Ectodermal cell (in vitro differentiated cells): ENCODE data around the gene SCLY.

Experiments used
- H3K27ac ChIP-seq: 2 replicates; pipeline ENCODE4 v1.7.0; 2013; ENCODE audit warnings: mild to moderate bottlenecking, low read depth, low read length; ENCODE audit not compliant: insufficient read depth, poor library complexity, severe bottlenecking
- H3K27me3 ChIP-seq: 2 replicates; pipeline ENCODE4 v1.7.0; 2013; ENCODE audit warnings: mild to moderate bottlenecking, low read length; ENCODE audit not compliant: insufficient read depth, control insufficient read depth, poor library complexity, severe bottlenecking
- H3K36me3 ChIP-seq: one replicate; pipeline ENCODE4 v1.7.0; 2013; ENCODE audit warnings: low read length; ENCODE audit not compliant: control insufficient read depth, insufficient read depth
- H3K4me1 ChIP-seq: one replicate; pipeline ENCODE4 v1.7.0; 2013; ENCODE audit warnings: low read length; ENCODE audit not compliant: control insufficient read depth, insufficient read depth
- H3K4me3 ChIP-seq: 2 replicates; pipeline ENCODE4 v1.7.0; 2013; ENCODE audit warnings: low read depth, low read length, control low read depth; ENCODE audit not compliant: insufficient read depth
- H3K9me3 ChIP-seq: 2 replicates; pipeline ENCODE4 v1.7.0; 2013; ENCODE audit warnings: mild to moderate bottlenecking, low read length, moderate library complexity; ENCODE audit not compliant: control insufficient read depth
- WGBS, 2 experiments: methylation state at CpG; one replicate each; pipeline ENCODE4 v1.1.7; 2013; ENCODE audit warnings: missing lambda C conversion rate in 2 of 2; 5-methylcytosine and 5-hydroxymethylcytosine counted together

The SCLY gene

GRCh38 chr2:238140040-238140439 lies 79.2 kb downstream of the SCLY start:
- no peak overlapping the region for H3K27ac ChIP-seq
- 94 to 95% methylated on average over 7 of the region's 7 CpGs for WGBS, 2 experiments

GRCh38 chr2:238140721-238141540 lies 80.1 kb downstream of the SCLY start:
- WGBS, 2 experiments = 94 to 95% methylated on average over 60 of the region's 60 CpGs
- no peak overlapping the region for H3K4me3 ChIP-seq

More at GRCh38 chr2:238140040-238140439, 79.2 kb downstream of the SCLY start:
- no peaks in the 10 kb centered on the region for H3K27me3 ChIP-seq
- no peak overlapping the region for H3K4me3 ChIP-seq
- no peaks in the 10 kb centered on the region for H3K36me3 ChIP-seq
- no peaks in the 10 kb centered on the region for H3K9me3 ChIP-seq
- peaks cover 6% of the 10 kb centered on the region for H3K4me1 ChIP-seq

GRCh38 chr2:238141541-238142318 lies 80.9 kb downstream of the SCLY start:
- peaks cover 6% of the 10 kb centered on the region for H3K4me1 ChIP-seq
- 91 to 93% methylated on average over 10 of the region's 10 CpGs for WGBS, 2 experiments
- no peaks in the 10 kb centered on the region for H3K9me3 ChIP-seq
- H3K4me3 ChIP-seq = no peak overlapping the region
- H3K36me3 ChIP-seq = no peaks in the 10 kb centered on the region
- no peak overlapping the region for H3K27ac ChIP-seq
- H3K27me3 ChIP-seq = no peaks in the 10 kb centered on the region

More at GRCh38 chr2:238140721-238141540, 80.1 kb downstream of the SCLY start:
- Histone ChIP-seq H3K27me3 (no peaks in the 10 kb centered on the region), H3K4me1 (peaks cover 6% of the 10 kb centered on the region), H3K9me3 (no peaks in the 10 kb centered on the region), H3K36me3 (no peaks in the 10 kb centered on the region), H3K27ac (no peak overlapping the region)

GRCh38 chr2:238142382-238143205 lies 81.8 kb downstream of the SCLY start:
- Histone ChIP-seq H3K27ac (no peak overlapping the region), H3K36me3 (no peaks in the 10 kb centered on the region), H3K4me3 (no peak overlapping the region), H3K27me3 (no peaks in the 10 kb centered on the region), H3K4me1 (peaks cover 6% of the 10 kb centered on the region), H3K9me3 (no peaks in the 10 kb centered on the region)
- 88 to 91% methylated on average over 30 of the region's 30 CpGs for WGBS, 2 experiments

GRCh38 chr2:238143239-238143951 lies 82.6 kb downstream of the SCLY start:
- no peaks in the 10 kb centered on the region for H3K9me3 ChIP-seq
- H3K4me1 ChIP-seq = peaks cover 3% of the 10 kb centered on the region
- H3K27ac ChIP-seq = no peak overlapping the region
- H3K4me3 ChIP-seq = no peak overlapping the region
- 92 to 93% methylated on average over 20 of the region's 20 CpGs for WGBS, 2 experiments
- H3K36me3 ChIP-seq = no peaks in the 10 kb centered on the region
- H3K27me3 ChIP-seq = no peaks in the 10 kb centered on the region

GRCh38 chr2:238144262-238144661 lies 83.5 kb downstream of the SCLY start:
- WGBS, 2 experiments = 90 to 93% methylated on average over 5 of the region's 5 CpGs
- no peaks in the 10 kb centered on the region for H3K36me3 ChIP-seq
- no peaks in the 10 kb centered on the region for H3K27me3 ChIP-seq
- H3K4me3 ChIP-seq = no peak overlapping the region
- H3K4me1 ChIP-seq = no peaks in the 10 kb centered on the region
- no peak overlapping the region for H3K27ac ChIP-seq
- H3K9me3 ChIP-seq = no peaks in the 10 kb centered on the region

- H3K4me3 ChIP-seq = no peak overlapping the region
- 85 to 87% methylated on average over 12 of the region's 12 CpGs for WGBS, 2 experiments
- H3K9me3 ChIP-seq = no peaks in the 10 kb centered on the region
- no peak overlapping the region for H3K27ac ChIP-seq
- H3K36me3 ChIP-seq = no peaks in the 10 kb centered on the region
- no peaks in the 10 kb centered on the region for H3K4me1 ChIP-seq
- no peaks in the 10 kb centered on the region for H3K27me3 ChIP-seq
Measured at GRCh38 chr2:238145046-238145445, 84.2 kb downstream of the SCLY start.

- H3K27ac ChIP-seq = no peak overlapping the region
- H3K36me3 ChIP-seq = no peaks in the 10 kb centered on the region
- no peak overlapping the region for H3K4me3 ChIP-seq
- H3K27me3 ChIP-seq = no peaks in the 10 kb centered on the region
- 85 to 86% methylated on average over 12 of the region's 12 CpGs for WGBS, 2 experiments
- H3K9me3 ChIP-seq = no peaks in the 10 kb centered on the region
- H3K4me1 ChIP-seq = no peaks in the 10 kb centered on the region
Measured at GRCh38 chr2:238145851-238146250, 85.0 kb downstream of the SCLY start.

GRCh38 chr2:238146884-238147544 lies 86.2 kb downstream of the SCLY start:
- Histone ChIP-seq H3K27me3 (no peaks in the 10 kb centered on the region), H3K9me3 (no peaks in the 10 kb centered on the region), H3K27ac (no peak overlapping the region), H3K4me3 (no peak overlapping the region), H3K36me3 (no peaks in the 10 kb centered on the region), H3K4me1 (peaks cover 10% of the 10 kb centered on the region)
- 92 to 95% methylated on average over 13 of the region's 13 CpGs for WGBS, 2 experiments
